Mesothelial cell of epicardium (in vitro differentiated cells): Measurements from ENCODE around the gene ARL2. TPM values are rescaled to one million over a fixed set of nuclear protein-coding genes. Genes with fewer than 3 reads are reported as not detected.
"Not testable (repeated sequence)": the region's sequence is repeated elsewhere in the genome, so short reads cannot be mapped to it uniquely, and the experiment has no call there.

Experiments used
- DNase-seq, 2 experiments: peaks; one replicate each; pipeline ENCODE4 v3.0.0; 2021; ENCODE audit warnings: low spot score in 2 of 2; ENCODE audit not compliant: unreplicated experiment in 2 of 2
- H3K27ac Mint-ChIP-seq: 2 replicates; pipeline ENCODE4 v1.8.0; 2021; ENCODE audit warnings: mixed read lengths
- H3K27me3 Mint-ChIP-seq: 2 replicates; pipeline ENCODE4 v1.8.0; 2021; ENCODE audit warnings: low read depth, mixed read lengths
- H3K36me3 Mint-ChIP-seq: 2 replicates; pipeline ENCODE4 v1.8.0; 2021; ENCODE audit warnings: mixed read lengths
- H3K4me1 Mint-ChIP-seq: 2 replicates; pipeline ENCODE4 v1.8.0; 2021; ENCODE audit warnings: mixed read lengths
- H3K4me3 Mint-ChIP-seq: 2 replicates; pipeline ENCODE4 v1.8.0; 2021; ENCODE audit warnings: mild to moderate bottlenecking, moderate library complexity, mixed read lengths
- H3K9me3 Mint-ChIP-seq: 2 replicates; pipeline ENCODE4 v1.8.0; 2021; ENCODE audit warnings: mixed read lengths
- total RNA-seq: library from RNA; stranded (reverse); gene quantifications from 3 replicates; pipeline ENCODE4 v1.2.1, GENCODE V29; 2021
- TF ChIP-seq, protein P1 (sequence below): fragments of 200-600 bp; sonication (generic); IDR thresholded peaks from one replicate; pipeline ENCODE4 v1.5.0; 2021; ENCODE audit warnings: antibody characterized with exemption; ENCODE audit not compliant: unreplicated experiment

ARL2 gene
- total RNA-seq, 1 donor from 2014 or later = 79.9 TPM

DNA sequence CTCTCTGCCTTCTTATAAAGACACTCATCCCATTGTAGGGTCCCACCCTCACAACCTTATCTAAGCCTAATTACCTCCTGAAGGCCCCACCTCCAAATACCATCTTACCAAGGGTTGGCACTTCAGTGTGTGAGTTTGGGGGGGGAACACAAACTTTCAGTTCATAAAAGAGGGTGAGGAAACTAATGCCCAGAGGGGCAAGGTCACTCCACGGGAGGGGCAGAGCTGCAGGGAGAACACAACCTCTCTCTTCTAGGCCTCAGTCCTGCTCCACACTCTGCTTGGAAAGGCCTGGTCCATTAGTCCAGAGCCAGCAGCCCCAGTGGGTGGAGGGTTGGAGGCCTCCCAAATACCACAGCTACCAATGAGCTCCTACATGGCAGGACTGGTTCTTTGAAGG lies 14.5 kb upstream of the ARL2 start:
- Mint-ChIP-seq H3K36me3 (no peaks in the 10 kb centered on the region), H3K4me1 (peaks cover 7% of the 10 kb centered on the region), H3K27me3 (no peaks in the 10 kb centered on the region), H3K9me3 (no peaks in the 10 kb centered on the region), H3K4me3 (no peak overlapping the region), H3K27ac (no peak overlapping the region)
- TF ChIP-seq, protein P1, sequence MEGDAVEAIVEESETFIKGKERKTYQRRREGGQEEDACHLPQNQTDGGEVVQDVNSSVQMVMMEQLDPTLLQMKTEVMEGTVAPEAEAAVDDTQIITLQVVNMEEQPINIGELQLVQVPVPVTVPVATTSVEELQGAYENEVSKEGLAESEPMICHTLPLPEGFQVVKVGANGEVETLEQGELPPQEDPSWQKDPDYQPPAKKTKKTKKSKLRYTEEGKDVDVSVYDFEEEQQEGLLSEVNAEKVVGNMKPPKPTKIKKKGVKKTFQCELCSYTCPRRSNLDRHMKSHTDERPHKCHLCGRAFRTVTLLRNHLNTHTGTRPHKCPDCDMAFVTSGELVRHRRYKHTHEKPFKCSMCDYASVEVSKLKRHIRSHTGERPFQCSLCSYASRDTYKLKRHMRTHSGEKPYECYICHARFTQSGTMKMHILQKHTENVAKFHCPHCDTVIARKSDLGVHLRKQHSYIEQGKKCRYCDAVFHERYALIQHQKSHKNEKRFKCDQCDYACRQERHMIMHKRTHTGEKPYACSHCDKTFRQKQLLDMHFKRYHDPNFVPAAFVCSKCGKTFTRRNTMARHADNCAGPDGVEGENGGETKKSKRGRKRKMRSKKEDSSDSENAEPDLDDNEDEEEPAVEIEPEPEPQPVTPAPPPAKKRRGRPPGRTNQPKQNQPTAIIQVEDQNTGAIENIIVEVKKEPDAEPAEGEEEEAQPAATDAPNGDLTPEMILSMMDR = no peak
- DNase-seq = no peak

DNA sequence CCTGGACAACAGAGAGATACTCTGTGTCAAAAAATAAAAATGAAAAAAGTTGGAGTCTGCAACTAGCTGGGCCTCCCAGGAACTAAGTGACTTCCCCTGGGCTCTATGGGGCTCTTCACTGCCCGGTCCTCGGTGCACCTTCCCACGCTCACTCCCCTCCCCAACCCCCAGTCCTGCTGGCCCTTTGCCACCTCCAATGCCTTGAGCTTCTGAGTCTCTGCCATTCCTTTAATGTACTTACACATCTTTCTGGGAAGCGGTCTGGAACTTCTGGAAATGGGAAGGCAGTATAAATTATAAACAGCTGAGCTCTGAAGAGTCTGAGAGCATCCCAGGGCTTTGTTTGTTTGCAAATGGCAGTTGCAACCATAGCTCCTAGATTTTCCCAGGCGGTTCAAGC lies 11.3 kb upstream of the ARL2 start:
- H3K36me3 Mint-ChIP-seq = no peaks in the 10 kb centered on the region
- no peaks in the 10 kb centered on the region for H3K27me3 Mint-ChIP-seq
- H3K4me1 Mint-ChIP-seq = no peaks in the 10 kb centered on the region
- no peak overlapping the region for H3K4me3 Mint-ChIP-seq
- H3K27ac Mint-ChIP-seq = no peak overlapping the region
- no peak for DNase-seq
- no peaks in the 10 kb centered on the region for H3K9me3 Mint-ChIP-seq
- TF ChIP-seq, protein P1 = no peak

DNA sequence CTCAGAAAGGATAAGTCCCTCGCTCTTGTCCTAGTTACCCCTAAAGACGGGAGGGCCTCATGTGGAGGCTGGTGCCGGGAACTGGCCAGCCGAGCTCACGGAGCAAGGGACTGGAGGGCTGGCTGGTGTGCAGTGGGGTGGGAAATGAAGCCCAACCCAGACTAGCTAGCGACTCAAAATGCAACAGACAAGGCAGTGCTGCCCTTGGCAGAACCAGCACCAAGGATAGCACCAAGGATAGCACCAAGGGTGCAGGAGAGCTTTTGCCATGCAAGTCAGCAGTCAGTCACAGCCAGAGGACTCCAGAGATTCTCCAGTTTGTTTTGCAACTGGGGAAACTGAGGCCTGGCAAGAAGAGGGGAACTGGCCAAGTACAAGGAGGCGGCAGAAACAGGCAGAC lies 10.7 kb upstream of the ARL2 start:
- no peak overlapping the region for H3K27ac Mint-ChIP-seq

DNA sequence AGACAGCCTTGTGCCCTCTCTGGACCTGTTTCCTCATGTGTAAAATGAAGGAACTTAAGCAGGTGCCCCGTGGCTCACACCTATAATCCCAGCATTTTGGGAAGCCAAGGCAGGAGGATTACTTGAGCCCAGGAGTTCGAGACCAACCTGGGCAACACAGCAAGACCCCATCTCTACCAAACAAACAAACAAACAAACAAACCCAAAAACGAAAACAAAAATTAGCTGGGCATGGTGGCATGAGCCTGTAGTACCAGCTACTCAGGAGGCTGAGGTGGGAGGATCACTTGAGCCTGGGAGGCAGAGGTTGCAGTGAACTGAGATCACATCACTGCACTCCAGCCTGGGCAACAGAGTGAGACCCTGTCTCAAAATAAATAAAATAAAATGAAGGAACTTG lies 10.0 kb upstream of the ARL2 start:
- not testable (repeated sequence) for H3K27ac Mint-ChIP-seq, H3K36me3 Mint-ChIP-seq, H3K9me3 Mint-ChIP-seq, H3K4me3 Mint-ChIP-seq, H3K27me3 Mint-ChIP-seq, H3K4me1 Mint-ChIP-seq, DNase-seq

More for the DNA sequence above, 10.7 kb upstream of the ARL2 start:
- H3K27me3 Mint-ChIP-seq = no peaks in the 10 kb centered on the region
- no peak for DNase-seq
- no peaks in the 10 kb centered on the region for H3K36me3 Mint-ChIP-seq
- H3K9me3 Mint-ChIP-seq = no peaks in the 10 kb centered on the region
- H3K4me3 Mint-ChIP-seq = no peak overlapping the region
- H3K4me1 Mint-ChIP-seq = no peaks in the 10 kb centered on the region
- TF ChIP-seq, protein P1 = no peak

DNA sequence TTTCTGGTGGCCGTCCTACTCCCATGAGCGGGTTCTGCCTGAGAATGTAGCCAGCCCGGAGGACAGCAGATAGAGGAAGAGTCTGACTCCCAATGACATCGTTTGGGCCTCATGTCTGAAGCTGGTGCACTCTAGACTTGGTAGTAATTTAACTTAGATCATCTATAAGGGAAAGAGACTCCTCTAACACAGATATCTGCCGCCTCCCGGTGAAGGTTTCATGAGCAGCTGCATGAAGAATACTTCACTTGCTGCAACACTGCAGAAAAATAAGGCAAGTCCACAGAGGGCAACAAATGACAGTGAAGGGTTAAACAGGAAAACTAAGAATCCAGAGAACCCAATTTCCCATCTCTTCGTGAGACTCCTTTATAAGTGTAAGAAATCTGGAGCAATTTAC lies 5.9 kb upstream of the ARL2 start:
- H3K36me3 Mint-ChIP-seq = no peaks in the 10 kb centered on the region
- no peak for DNase-seq
- peaks cover 3% of the 10 kb centered on the region for H3K4me1 Mint-ChIP-seq
- no peaks in the 10 kb centered on the region for H3K27me3 Mint-ChIP-seq
- no peaks in the 10 kb centered on the region for H3K9me3 Mint-ChIP-seq
- no peak overlapping the region for H3K4me3 Mint-ChIP-seq
- no peak overlapping the region for H3K27ac Mint-ChIP-seq
- TF ChIP-seq, protein P1 = no peak

DNA sequence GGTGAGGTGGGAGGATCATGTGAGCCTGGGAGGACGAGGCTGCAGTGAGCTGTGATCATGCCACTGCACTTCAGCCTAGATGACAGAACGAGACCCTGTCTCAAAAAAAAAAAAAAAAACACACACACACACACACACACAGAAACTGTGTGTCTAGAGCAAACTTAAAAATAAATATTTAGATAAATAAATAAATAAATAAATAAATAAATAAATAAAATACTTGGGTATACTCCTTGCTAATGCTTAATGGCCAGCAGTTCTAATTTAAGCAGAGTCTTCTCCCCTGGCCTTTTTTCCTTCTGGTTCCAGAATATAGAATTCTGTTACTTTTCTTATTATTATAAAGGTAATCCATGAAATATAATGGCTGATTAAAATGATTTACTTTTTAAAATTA lies 5.1 kb upstream of the ARL2 start:
- TF ChIP-seq, protein P1 = no peak
- no peak overlapping the region for H3K27ac Mint-ChIP-seq
- DNase-seq = no peak
- H3K27me3 Mint-ChIP-seq = no peaks in the 10 kb centered on the region
- H3K9me3 Mint-ChIP-seq = no peaks in the 10 kb centered on the region
- no peaks in the 10 kb centered on the region for H3K36me3 Mint-ChIP-seq
- no peak overlapping the region for H3K4me3 Mint-ChIP-seq
- peaks cover 7% of the 10 kb centered on the region for H3K4me1 Mint-ChIP-seq
